Measurements from ENCODE around the gene BNIP1. TPM values are rescaled to one million over a fixed set of nuclear protein-coding genes. Genes with fewer than 3 reads are reported as not detected.

Gene BNIP1, protein sequence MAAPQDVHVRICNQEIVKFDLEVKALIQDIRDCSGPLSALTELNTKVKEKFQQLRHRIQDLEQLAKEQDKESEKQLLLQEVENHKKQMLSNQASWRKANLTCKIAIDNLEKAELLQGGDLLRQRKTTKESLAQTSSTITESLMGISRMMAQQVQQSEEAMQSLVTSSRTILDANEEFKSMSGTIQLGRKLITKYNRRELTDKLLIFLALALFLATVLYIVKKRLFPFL
- 10 to 100 TPM; 15.0 to 15.2 TPM for total RNA-seq
- polyA plus RNA-seq (ENCODE audit: insufficient read length in 6 of 6): 10 to 100 TPM; 12.5 to 14.3 (median 13.4) TPM
- long read RNA-seq, donor 1, transcript BNIP1-202 (6 exons, 1,184 nt): major isoform, 10 of 10 reads
- long read RNA-seq, donor 1, partial matches to known transcripts: 0 of 10 reads
- long read RNA-seq, donor 1, other reads (novel, unspliced or antisense): 0 of 10 reads
- long read RNA-seq, donor 2, partial matches to known transcripts: 8 of 12 reads
- long read RNA-seq, donor 2, other reads (novel, unspliced or antisense): 0 of 12 reads
- long read RNA-seq, donor 3, transcript BNIP1-202 (6 exons, 1,184 nt): major isoform, 6 of 8 reads
- long read RNA-seq, donor 3, partial matches to known transcripts: 0 of 8 reads
- long read RNA-seq, donor 3, other reads (novel, unspliced or antisense): 0 of 8 reads
- long read RNA-seq, donor 4, transcript BNIP1-202 (6 exons, 1,184 nt): major isoform, 9 of 11 reads
- long read RNA-seq, donor 4, partial matches to known transcripts: 0 of 11 reads
- long read RNA-seq, donor 4, other reads (novel, unspliced or antisense): 0 of 11 reads
- long read RNA-seq, donor 5, transcript BNIP1-202 (6 exons, 1,184 nt): major isoform, 6 of 7 reads
- long read RNA-seq, donor 5, partial matches to known transcripts: 0 of 7 reads
- long read RNA-seq, donor 5, other reads (novel, unspliced or antisense): 0 of 7 reads
- long read RNA-seq, donor 6, transcript BNIP1-202 (6 exons, 1,184 nt): major isoform, 10 of 19 reads
- long read RNA-seq, donor 6, partial matches to known transcripts: 8 of 19 reads
- long read RNA-seq, donor 6, other reads (novel, unspliced or antisense): 0 of 19 reads
- long read RNA-seq, donor 7, transcript BNIP1-202 (6 exons, 1,184 nt): major isoform, 7 of 9 reads
- long read RNA-seq, donor 7, partial matches to known transcripts: 0 of 9 reads
- long read RNA-seq, donor 7, other reads (novel, unspliced or antisense): 0 of 9 reads
- long read RNA-seq, donor 8, transcript BNIP1-202 (6 exons, 1,184 nt): major isoform, 6 of 6 reads
- long read RNA-seq, donor 8, partial matches to known transcripts: 0 of 6 reads
- long read RNA-seq, donor 8, other reads (novel, unspliced or antisense): 0 of 6 reads
- long read RNA-seq, donor 9: 0 reads
- long read RNA-seq, donor 10, transcript BNIP1-202 (6 exons, 1,184 nt): major isoform, 23 of 30 reads
- long read RNA-seq, donor 10, partial matches to known transcripts: 4 of 30 reads
- long read RNA-seq, donor 10, other reads (novel, unspliced or antisense): 1 of 30 reads
- long read RNA-seq, donor 11, transcript BNIP1-202 (6 exons, 1,184 nt): major isoform, 8 of 18 reads
- long read RNA-seq, donor 11, partial matches to known transcripts: 9 of 18 reads
- long read RNA-seq, donor 11, other reads (novel, unspliced or antisense): 0 of 18 reads
- long read RNA-seq, donor 12, partial matches to known transcripts: 0 of 4 reads
- long read RNA-seq, donor 12, other reads (novel, unspliced or antisense): 0 of 4 reads

DNA sequence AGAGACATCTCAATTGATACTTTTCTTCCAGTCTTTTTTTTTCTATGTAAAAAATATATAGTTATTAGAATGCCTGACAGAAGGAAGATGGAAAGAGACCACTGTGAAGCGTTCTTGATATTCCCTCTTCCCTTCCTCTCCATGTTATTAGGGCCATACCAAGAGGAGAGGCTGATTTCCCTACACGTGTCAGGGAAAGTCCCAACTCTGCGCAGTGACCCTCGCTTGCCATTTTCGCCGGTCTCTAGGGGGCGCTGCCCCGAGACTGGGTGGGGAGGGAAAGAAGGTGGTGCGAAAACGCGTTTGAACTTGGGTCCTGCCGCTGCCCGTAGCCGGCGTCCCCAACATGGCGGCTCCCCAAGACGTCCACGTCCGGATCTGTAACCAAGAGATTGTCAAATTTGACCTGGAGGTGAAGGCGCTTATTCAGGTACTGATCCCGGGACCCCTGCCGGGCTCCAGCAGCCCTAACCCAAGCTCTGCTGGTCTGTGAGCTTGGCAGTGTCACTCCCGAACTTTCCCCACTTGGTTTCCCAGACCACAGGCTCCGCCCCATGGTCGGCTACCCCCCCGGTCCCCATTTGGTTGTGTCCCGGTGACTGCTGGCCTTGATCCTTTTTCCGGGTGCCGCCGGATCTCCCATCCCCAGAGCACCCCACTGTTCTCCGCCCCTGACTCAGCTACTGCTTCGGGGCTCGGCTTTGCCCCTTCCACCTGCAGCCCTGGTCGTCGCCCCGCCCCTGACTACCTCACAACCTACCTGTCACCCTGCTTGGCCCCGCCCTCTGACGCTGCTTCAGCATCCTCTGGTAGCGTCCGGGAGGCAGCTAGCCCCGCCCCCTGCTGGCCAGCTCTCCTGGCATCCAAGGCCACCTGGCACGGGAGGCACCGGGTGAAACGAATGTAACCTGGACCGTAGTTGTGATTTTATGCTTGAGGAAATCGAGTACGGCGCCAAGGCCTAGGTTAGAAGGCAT, at the start of gene BNIP1:
Gene BNIP1, plus strand, starts transcription at position 332 of the 977 bp plus-strand sequence. Its CDS starts 15 bp downstream, at position 347.
- H3K27ac ChIP-seq: peak within 1 kb of the TSS; percentile 85 to 91
- DNase-seq (peak; percentile 95 to 98 (median 96)), ATAC-seq (peak; percentile 99)
- TF ChIP-seq, protein P1, sequence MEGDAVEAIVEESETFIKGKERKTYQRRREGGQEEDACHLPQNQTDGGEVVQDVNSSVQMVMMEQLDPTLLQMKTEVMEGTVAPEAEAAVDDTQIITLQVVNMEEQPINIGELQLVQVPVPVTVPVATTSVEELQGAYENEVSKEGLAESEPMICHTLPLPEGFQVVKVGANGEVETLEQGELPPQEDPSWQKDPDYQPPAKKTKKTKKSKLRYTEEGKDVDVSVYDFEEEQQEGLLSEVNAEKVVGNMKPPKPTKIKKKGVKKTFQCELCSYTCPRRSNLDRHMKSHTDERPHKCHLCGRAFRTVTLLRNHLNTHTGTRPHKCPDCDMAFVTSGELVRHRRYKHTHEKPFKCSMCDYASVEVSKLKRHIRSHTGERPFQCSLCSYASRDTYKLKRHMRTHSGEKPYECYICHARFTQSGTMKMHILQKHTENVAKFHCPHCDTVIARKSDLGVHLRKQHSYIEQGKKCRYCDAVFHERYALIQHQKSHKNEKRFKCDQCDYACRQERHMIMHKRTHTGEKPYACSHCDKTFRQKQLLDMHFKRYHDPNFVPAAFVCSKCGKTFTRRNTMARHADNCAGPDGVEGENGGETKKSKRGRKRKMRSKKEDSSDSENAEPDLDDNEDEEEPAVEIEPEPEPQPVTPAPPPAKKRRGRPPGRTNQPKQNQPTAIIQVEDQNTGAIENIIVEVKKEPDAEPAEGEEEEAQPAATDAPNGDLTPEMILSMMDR (IDR thresholded peaks at IDR 0.05): peak; percentile 80 to 89
- H3K4me1 ChIP-seq: peaks cover 0 to 16% of the 10 kb centered on the region in 2 donors
- H3K4me3 ChIP-seq: peak within 1 kb of the TSS; percentile 91 to 92
- intact Hi-C loops (cut with DNase I): loop anchor here in 1 of 2 donors (10.0 kb wide), 1 partner anchor 160 kb away; the partner anchor contains the start of gene ATP6V0E1
- H3K9me3 ChIP-seq: no peaks in the 10 kb centered on the region
- no peaks in the 10 kb centered on the region for H3K27me3 ChIP-seq
- H3K36me3 ChIP-seq: peaks cover 0 to 28% of the 10 kb centered on the region in 2 donors

DNA sequence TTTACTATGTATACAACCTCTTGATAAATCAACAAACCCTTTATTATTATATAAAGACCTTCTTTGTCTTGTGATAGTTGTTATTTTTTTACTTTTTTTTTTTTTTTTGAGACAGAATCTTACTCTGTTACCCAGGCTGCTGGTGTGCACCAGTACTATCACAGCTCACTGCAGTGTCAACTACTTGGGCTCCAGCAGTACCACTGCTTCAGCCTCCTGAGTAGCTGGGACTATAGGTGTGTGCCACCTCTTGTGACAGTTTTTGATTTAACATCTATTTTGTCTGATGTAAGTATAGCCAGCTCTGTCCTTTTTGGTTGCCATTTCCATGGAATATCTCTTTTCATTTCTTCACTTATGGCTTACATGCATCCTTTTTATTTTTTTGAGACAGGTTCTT, 45.5 kb upstream of the BNIP1 start:
- TF ChIP-seq, protein P1 (IDR thresholded peaks at IDR 0.05): no peak
- Histone ChIP-seq H3K4me1 (peaks cover 0 to 11% of the 10 kb centered on the region in 2 donors), H3K27me3 (no peaks in the 10 kb centered on the region), H3K36me3 (peaks cover 0 to 17% of the 10 kb centered on the region in 2 donors), H3K9me3 (peaks cover 0 to 7% of the 10 kb centered on the region in 2 donors), H3K27ac (no peak overlapping the region), H3K4me3 (no peak overlapping the region)
- ATAC-seq (no peak), DNase-seq (no peak)
- intact Hi-C loops (cut with DNase I): no loop called here

DNA sequence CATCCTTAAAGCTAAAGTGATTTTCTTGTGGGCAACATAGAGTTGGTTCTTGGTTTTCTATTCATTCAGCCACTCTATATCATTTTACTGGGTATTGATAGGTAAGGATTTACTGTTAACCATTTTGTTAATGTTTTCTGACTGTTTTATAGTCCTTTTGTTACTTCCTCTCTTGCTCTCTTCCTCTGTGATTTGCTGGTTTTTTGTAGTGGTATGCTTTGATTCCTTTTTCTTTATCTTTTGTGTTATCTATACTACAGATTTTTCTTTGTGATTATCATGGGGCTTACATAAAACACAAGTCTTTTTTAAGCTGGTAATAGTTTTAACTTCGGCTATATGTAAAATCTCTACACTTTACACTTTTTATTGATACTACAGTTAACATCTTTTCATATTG, 44.9 kb upstream of the BNIP1 start:
- Histone ChIP-seq H3K36me3 (peaks cover 0 to 17% of the 10 kb centered on the region in 2 donors), H3K4me3 (no peak overlapping the region), H3K27me3 (no peaks in the 10 kb centered on the region), H3K4me1 (peaks cover 0 to 4% of the 10 kb centered on the region in 2 donors), H3K27ac (no peak overlapping the region), H3K9me3 (peaks cover 0 to 7% of the 10 kb centered on the region in 2 donors)
- ATAC-seq (no peak), DNase-seq (no peak)
- intact Hi-C loops (cut with DNase I): no loop called here
- TF ChIP-seq, protein P1 (IDR thresholded peaks at IDR 0.05): no peak

Measured in left lung (tissue), 14 donors.